Gastrocnemius medialis (tissue), 4 donors: ENCODE results near the gene GPHA2. TPM values are rescaled to one million over a fixed set of nuclear protein-coding genes. Genes with fewer than 3 reads are reported as not detected.

Source experiments
- ATAC-seq, 2 donors: fragments of 150-250 bp; one replicate each; pipeline ENCODE4 v1.9.1; 2016
- DNase-seq, 2 donors: peaks; one replicate each; pipeline ENCODE4 v3.0.0-alpha.2; 2019
- H3K27ac ChIP-seq, 4 donors: fragments of 200-600 bp; sonication (generic); 1 replicate in 1 of 4; 2 replicates in 3 of 4; pipeline ENCODE4 v1.5.1; 2016 to 2018; ENCODE audit warnings: mild to moderate bottlenecking in 2 of 4, moderate library complexity in 1 of 4
- H3K27me3 ChIP-seq, 3 donors: fragments of 200-600 bp; sonication (generic) in 2 of 3; 1 replicate in 1 of 3; 2 replicates in 2 of 3; pipeline versions ENCODE4 v1.5.1 to v1.6.0; 2016 to 2019; ENCODE audit warnings: mild to moderate bottlenecking in 1 of 3, moderate library complexity in 1 of 3
- H3K36me3 ChIP-seq, 2 donors: fragments of 200-600 bp; sonication (generic) in 1 of 2; one replicate each; pipeline ENCODE4 v1.5.1; 2017 to 2018
- H3K4me1 ChIP-seq, 2 donors: fragments of 200-600 bp; sonication (generic) in 1 of 2; one replicate each; pipeline ENCODE4 v1.5.1; 2016 to 2017; ENCODE audit warnings: mild to moderate bottlenecking in 2 of 2
- H3K4me3 ChIP-seq, 4 donors: fragments of 200-600 bp; sonication (generic) in 3 of 4; 1 replicate in 1 of 4; 2 replicates in 3 of 4; pipeline ENCODE4 v1.5.1; 2016 to 2019; ENCODE audit warnings: mild to moderate bottlenecking in 2 of 4
- H3K9me3 ChIP-seq, 3 donors: fragments of 200-600 bp; sonication (generic) in 2 of 3; 1 replicate in 1 of 3; 2 replicates in 2 of 3; pipeline ENCODE4 v1.5.1; 2016 to 2019
- CTCF ChIP-seq, 5 experiments: fragments of 450-650 bp in 3 of 5; fragments of 200-600 bp in 2 of 5; sonication (generic) in 2 of 5; IDR thresholded peaks in 4 of 5; conservative IDR thresholded peaks in 1 of 5; 1 replicate in 4 of 5; 2 replicates in 1 of 5; pipeline ENCODE4 v1.5.1; 2016 to 2019; ENCODE audit warnings: antibody characterized with exemption in 5 of 5, mild to moderate bottlenecking in 3 of 5, moderate library complexity in 3 of 5
- POLR2A ChIP-seq, 2 donors: fragments of 450-650 bp; IDR thresholded peaks; one replicate each; pipeline ENCODE4 v1.6.1; 2017; ENCODE audit warnings: antibody characterized with exemption in 2 of 2, mild to moderate bottlenecking in 2 of 2, moderate library complexity in 2 of 2
- in situ Hi-C, 4 donors: fragments of 200-750 bp; cut with MboI; loops; one replicate each; pipeline versions ENCODE4 v1.15.0 to v1.8.0; 2017; ENCODE audit warnings: low sequenced_read_pairs in 4 of 4
- intact Hi-C: fragments of 100-400 bp; cut with DNase I; formaldehyde crosslinking; loops from one replicate; pipeline ENCODE4 v1.15.1; 2023; ENCODE audit warnings: low total_unique reads
- total RNA-seq, 4 donors: library from RNA; depleted of rRNA; stranded (reverse); fragments of >200 nt; gene quantifications; one replicate each; pipeline versions ENCODE4 v1.1.0 to v1.2.3, GENCODE V29; 2016

GPHA2 gene
- total RNA-seq, 4 donors from 2014 or later: not detected

- peaks cover 0 to 11% of the 10 kb centered on the region in 2 donors for H3K4me1 ChIP-seq
- peak; percentile 90 to 92 for ATAC-seq
- no peaks in the 10 kb centered on the region for H3K27me3 ChIP-seq
- in situ Hi-C loops: no loop called here
- peak within 1 kb of the TSS; percentile 46 to 54 (median 52) for H3K4me3 ChIP-seq
- peak within 1 kb of the TSS in 2 of 4 donors; percentile 13 to 48 for H3K27ac ChIP-seq
- no peaks in the 10 kb centered on the region for H3K9me3 ChIP-seq
- intact Hi-C loops: no loop called here
- no peak for TF ChIP-seq CTCF (IDR thresholded peaks at IDR 0.05 in 4 of 5, conservative IDR thresholded peaks at IDR 0.05 in 1 of 5)
- TF ChIP-seq POLR2A (IDR thresholded peaks at IDR 0.05): no peak
- peak; percentile 58 to 76 for DNase-seq
- no peaks in the 10 kb centered on the region for H3K36me3 ChIP-seq
Measured at GRCh38 chr11:64971421-64972233, 35.9 kb upstream of the GPHA2 start, which contains the start of gene MAJIN. Gene MAJIN, minus strand, starts transcription at chr11:64972108. Its CDS starts 12,703 bp downstream, at chr11:64959405.

- TF ChIP-seq POLR2A (IDR thresholded peaks at IDR 0.05): no peak
- no peak for TF ChIP-seq CTCF (IDR thresholded peaks at IDR 0.05 in 4 of 5, conservative IDR thresholded peaks at IDR 0.05 in 1 of 5)
- Histone ChIP-seq H3K4me1 (peaks cover 0 to 11% of the 10 kb centered on the region in 2 donors), H3K9me3 (no peaks in the 10 kb centered on the region), H3K27ac (no peak overlapping the region), H3K36me3 (no peaks in the 10 kb centered on the region), H3K4me3 (no peak overlapping the region), H3K27me3 (no peaks in the 10 kb centered on the region)
- no peak for ATAC-seq
- in situ Hi-C loops (no loop called here), intact Hi-C loops (no loop called here)
- no peak for DNase-seq
Measured at GRCh38 chr11:64970731-64971151, 35.0 kb upstream of the GPHA2 start.

- H3K27me3 ChIP-seq: no peaks in the 10 kb centered on the region
- no peaks in the 10 kb centered on the region for H3K9me3 ChIP-seq
- TF ChIP-seq CTCF (IDR thresholded peaks at IDR 0.05 in 4 of 5, conservative IDR thresholded peaks at IDR 0.05 in 1 of 5): no peak
- TF ChIP-seq POLR2A (IDR thresholded peaks at IDR 0.05): no peak
- no peak overlapping the region for H3K27ac ChIP-seq
- intact Hi-C loops: no loop called here
- in situ Hi-C loops: no loop called here
- ATAC-seq: no peak
- no peaks in the 10 kb centered on the region for H3K36me3 ChIP-seq
- no peak for DNase-seq
- no peak overlapping the region for H3K4me3 ChIP-seq
- peaks cover 0 to 11% of the 10 kb centered on the region in 2 donors for H3K4me1 ChIP-seq
Measured at GRCh38 chr11:64969209-64969608, 33.5 kb upstream of the GPHA2 start.

- DNase-seq (no peak), ATAC-seq (no peak)
- no peak overlapping the region for H3K27ac ChIP-seq
- peaks cover 0 to 10% of the 10 kb centered on the region in 2 donors for H3K4me1 ChIP-seq
- H3K4me3 ChIP-seq: no peak overlapping the region
- H3K27me3 ChIP-seq: no peaks in the 10 kb centered on the region
- in situ Hi-C loops (no loop called here), intact Hi-C loops (no loop called here)
- TF ChIP-seq CTCF (IDR thresholded peaks at IDR 0.05 in 4 of 5, conservative IDR thresholded peaks at IDR 0.05 in 1 of 5): no peak
- no peaks in the 10 kb centered on the region for H3K9me3 ChIP-seq
- no peaks in the 10 kb centered on the region for H3K36me3 ChIP-seq
Measured at GRCh38 chr11:64967375-64967774, 31.7 kb upstream of the GPHA2 start.
